ENCODE results near the gene SUMO3.

GRCh38 chr21:44829507-44830092 is 11.7 kb upstream of the SUMO3 start:
- no peak for TF ChIP-seq CTCF (IDR thresholded peaks at IDR 0.05; ENCODE audit: low read length)
- no peak for TF ChIP-seq EZH2phosphoT487 (IDR thresholded peaks at IDR 0.05; ENCODE audit: low read length)
- TF ChIP-seq EZH2 (optimal IDR thresholded peaks at IDR 0.05; ENCODE audit: low read depth, low read length), result no peak

All from MM.1S (cell line).